Renal pelvis (tissue), 4 donors: Measurements from ENCODE around the gene R3HDM2. TPM values are rescaled to one million over a fixed set of nuclear protein-coding genes. Genes with fewer than 3 reads are reported as not detected.
A peak's percentile ranks its signal among the peaks of the same experiment; 100 is the strongest.

ENCODE experiments used
- DNase-seq: peaks from one replicate; pipeline ENCODE4 v3.0.0-alpha.2; 2013
- polyA plus RNA-seq, 3 donors: library from polyadenylated mRNA; unstranded; fragments of 120-200 nt; gene quantifications; one replicate each; pipeline ENCODE4 v1.2.1, GENCODE V29; 2013; ENCODE audit not compliant: insufficient read length in 3 of 3

R3HDM2 gene
- polyA plus RNA-seq, 3 donors: 58.3 to 97.0 (median 88.7) TPM

DNA sequence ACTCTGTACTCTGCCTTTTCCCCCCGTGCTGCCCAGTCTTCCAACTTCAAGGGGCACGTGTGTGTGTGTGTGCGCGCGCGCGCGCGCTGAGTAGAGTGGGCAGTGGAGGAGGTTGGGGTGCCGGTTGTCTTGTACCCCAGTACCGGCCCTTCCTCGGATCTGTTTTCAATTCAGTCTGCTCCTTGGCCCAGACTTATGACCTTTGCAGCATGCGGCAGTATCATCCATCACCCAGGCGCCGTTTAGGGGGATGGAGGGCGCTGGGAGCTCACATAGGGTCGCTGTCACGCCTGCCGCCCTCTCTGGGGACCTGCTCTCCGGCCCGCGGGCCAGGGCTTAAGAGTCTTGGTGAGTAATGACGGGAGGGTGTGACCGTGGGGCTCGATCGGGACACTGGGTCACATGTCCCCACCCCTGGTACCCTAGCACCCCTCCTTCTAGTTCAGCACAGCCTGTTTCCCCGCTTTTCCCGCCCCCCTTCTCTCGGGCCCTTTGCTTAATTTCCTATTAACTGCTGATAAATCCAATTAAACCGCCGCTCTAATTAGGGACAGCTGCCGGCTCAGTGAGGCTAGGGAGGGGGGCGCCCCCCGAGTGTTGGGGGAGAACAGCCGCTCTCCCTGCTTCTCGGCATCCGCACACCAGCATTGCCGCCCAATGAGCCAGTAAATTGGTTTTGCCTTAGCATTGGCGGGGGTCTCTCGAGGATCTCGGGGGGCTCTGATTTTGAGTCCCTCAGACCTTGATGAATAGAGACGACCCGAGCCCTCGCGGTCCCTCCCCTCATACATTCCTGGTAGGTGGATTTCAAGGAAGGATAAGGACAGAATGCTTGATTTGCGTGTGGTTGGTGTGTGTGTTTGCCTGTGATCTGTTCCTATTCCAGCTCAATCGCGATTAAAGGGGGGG, 189.2 kb downstream of the R3HDM2 start:
- no peak for DNase-seq

DNA sequence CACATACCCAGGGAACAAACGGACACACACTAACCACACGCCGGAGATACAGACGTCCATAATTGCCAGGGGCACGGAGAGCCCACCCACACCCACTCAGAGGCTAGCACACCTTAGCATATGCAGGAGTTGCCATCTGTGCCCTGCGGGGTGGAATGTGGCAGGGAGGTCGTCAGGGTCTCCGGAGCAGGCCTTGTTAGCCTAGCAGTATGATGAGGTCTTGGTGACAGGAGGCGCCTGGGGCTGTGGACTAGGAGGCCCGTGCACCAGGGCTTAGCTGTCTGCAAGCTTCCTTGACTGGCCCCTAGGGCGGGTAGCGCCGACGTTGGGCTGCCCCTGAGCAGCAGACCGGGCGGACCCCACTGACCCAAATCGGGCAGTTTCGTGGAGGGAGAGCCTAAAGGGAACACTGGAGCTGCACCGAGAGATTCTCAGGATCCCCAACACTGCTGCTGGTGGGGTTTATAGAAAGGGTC, 189.9 kb downstream of the R3HDM2 start:
- DNase-seq: no peak

DNA sequence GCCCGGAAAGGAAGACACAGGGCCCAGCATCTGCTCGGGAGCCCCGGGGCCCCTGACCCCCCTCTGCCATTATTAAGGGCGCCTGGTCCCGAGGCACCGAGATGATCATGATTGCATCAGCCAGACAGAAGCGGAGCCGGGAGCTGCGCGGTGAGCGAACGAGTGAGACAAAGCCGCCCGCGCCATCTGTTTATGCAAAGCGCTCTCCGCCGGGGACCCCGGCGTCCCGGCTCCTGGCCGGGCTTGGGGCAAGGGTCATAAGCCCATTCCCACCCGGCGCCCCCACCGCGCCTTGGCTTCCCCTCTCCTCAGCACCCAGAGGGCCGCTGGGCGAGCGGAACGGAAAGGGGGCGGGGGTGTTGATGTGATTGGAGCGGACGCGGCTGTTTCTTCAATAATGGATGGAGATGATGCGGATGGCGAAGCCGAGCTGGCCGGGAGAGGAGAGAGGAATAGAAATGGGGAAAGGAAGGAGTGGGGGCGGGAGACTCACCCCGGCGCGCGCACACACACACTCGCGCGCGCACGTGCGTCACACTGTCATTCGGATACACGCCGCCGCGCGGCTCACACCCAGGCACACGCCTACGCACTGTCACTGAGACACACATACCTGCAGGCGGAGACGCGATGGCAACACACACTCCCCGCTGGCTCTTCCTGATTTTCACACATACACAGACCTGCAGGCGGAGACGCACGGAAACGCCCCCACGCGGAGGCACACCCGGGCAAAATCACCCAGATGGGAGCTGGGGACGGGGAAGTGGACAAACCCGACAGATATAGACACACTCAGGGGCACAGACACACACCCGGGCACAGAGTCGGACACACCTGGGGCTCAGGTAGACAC, 190.5 kb downstream of the R3HDM2 start:
- no peak for DNase-seq

DNA sequence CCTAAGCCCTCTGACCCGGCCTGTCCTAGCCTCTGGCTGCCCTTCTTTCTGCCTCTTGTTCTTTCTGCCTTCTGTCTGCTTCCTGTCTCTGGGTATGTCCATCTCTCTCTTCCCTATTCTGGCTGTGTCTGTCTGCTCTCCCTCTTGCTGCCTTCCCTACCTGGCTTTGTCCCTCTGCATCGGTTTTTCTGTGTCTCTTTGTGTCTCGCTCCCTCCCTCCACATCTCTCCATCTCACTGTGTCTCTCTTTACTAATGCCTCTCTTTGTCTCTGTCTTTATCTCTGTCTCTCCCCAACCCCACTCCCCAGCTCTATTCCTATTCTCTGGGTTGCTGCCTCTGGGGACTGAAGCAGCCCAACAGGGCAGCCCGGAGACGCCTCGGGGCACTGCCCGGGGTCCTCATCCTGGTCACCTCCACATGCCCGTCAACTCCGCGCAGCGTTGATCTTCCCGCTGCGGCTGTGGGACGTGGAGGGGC, 191.2 kb downstream of the R3HDM2 start:
- no peak for DNase-seq

DNA sequence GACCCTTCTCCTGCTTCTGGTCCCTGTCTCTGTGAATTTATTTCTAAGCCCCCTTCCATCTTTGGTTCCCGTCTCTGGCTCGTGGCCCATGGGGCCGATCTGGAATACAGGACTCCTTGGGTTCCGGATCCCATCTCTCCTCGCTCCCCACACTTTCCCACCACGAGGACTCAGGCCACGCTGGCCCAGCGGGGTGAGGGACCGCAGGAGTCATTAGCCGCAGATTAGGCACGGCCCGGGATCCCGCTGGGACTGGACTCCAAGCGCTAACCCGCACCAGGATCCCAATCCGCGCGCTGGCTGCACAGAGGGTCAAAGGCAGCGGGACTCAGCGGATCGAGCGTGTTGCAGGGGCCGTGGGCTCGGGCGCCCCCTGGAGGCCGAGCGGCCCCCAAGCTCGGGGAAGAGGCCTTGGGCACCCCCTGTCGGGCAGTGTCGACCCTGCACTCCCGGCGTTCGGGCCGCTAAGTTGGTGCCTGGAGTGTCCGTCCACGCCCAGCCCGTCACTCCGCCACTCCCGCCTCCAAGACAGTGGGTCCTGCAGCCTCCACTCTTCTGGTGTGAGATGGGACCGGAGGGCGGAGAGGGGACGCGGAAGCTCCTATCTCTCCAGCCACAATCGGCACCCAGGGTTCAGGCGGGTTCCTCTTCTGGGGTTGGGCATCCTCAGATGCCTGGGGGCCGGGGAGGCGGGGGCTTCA, 191.8 kb downstream of the R3HDM2 start:
- DNase-seq: peak; percentile 84

DNA sequence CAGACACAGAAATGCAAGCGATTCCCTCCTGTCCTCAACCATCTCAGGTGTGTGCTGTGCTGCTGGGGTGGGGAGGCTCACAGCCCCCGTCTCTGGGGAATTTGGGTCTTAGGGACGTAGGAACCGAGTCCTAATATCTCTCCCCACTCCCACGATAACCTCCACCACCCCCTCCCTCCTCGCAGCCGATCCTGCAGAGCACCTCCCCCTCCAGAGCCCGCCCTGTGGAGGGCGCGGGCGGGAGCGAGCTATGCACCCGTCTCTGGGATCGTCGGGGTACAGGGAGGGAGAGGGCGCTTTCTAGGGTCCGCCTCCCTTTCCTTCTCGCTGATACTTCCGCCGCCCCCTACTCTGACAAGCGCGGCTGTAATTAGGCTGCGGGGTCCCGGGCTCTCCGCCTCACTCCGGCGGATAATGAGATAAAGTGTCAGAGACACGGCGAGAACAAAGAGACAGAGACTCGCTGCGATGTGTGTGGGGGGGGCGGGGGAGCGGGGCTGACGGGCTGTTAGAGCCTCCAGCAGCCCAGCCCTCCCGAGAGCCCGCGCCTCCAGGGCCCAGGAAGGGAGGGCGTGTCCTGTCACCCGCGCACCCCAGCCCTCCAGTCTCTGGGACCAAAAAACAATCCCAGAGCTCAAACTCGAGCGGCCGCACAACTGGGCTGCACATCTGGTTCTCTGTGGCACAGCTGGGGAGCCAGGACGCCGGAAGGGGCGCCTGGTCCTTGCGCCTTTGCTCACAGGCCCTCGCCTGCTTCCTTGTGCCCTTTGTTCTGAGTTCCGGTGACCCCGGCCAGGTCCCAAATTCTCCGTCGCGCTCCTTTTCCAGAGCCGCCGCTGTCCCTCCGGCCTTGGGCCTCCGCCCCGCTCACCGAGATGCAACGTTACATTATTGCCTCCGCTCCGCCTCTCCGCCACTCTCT, 192.7 kb downstream of the R3HDM2 start:
- no peak for DNase-seq

DNA sequence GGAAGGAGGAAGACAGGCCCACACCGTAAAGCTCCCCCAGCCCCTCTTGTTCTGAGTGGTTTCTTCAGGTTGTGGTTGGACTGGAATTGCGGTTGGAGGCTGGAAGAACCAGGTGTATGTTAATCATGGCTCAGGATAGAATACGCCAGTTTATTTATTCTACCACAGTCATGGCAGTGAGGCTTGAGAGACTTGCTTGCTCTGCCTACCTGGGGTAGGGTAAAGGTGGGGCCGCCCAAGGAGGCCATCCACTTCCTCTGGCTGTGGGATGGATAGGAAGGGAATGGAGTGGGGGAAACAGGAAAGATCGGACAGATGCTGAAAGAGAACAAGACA, 193.3 kb downstream of the R3HDM2 start:
- DNase-seq: no peak

DNA sequence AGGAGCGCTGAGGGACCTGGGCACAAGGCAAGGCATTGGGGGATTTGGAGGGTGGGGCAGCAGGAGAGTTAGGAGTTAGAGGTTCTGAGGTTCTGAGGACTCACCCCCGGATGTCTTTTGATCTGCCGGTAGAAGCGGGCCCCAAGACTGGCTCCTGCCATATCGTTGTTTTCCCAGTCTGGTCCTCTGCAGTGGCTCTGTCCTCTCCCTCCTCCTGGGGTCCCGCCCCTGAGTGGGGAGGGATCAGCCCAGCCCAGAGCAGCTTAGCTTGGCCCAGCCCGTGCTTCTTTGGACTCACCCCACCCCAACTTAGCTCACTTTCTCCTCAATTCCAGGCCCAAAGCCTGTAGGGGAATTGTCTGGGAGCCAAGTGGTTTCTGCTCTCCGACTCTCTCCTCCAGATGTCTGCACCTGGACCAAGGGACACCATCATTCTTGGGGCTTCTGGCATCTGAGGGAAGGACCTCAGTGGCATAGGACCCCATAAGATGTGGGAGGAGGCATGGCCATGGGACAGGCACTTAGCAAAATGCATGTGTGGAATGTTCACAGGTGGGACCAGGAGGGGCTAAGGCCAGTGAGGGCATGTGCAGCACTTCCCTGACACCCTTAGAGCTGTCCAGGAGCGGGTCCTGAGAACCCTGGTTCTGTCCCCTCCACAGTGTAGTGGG, 193.8 kb downstream of the R3HDM2 start:
- no peak for DNase-seq

DNA sequence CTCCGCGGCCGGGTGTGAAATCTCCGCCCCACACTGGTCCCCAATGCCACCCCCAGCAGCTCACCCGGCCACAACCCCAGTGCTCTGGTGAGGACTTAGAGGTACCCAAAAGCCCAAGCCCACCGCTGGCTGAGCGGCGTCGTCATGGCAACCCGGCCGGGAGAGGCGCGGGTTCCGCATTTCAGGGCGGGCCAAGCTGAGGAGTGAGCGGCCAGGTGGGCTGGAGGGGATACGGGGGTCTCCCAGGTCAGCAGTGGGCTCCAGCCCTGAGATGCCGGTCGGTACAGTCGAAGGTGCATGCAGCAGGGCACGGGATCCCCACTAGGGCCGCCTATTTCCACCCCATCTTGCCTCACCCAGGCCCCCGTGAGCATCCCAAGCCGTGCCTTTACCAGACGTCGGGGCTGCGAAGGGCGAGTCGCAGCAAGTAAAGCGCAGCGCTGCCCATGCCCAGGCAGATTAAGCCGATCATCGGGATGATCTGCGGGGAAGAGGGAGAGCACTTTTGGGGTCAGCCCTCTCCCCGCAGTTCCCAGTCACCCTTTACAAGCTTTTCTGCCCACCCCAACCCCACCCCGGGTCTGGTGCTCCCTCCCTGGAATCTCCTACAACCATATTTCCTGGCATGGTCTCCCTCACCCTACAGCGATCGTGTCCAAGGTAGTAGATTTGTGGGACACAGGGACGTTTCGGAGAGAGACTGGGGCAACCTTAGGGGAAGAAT, 194.5 kb downstream of the R3HDM2 start:
- no peak for DNase-seq

DNA sequence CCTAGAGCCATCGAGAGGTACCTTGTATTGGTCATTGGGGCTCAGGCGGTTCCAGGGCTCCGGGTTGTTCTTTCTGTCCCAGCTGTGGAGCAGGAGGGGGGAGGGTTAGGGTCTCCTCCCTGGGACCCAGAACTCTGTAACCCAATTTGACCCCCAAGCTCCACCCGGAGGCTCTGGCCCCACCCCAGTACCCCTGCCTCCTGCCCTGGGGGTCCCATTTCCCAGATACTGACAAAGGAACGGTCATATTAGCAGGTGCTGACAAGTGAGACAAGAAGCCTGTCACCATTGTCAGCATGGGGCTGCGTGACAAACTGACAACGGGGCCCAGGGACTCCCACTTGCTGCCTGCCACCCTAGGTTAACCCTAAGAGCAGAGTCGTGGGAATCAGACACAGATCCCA, 195.1 kb downstream of the R3HDM2 start:
- DNase-seq: no peak

DNA sequence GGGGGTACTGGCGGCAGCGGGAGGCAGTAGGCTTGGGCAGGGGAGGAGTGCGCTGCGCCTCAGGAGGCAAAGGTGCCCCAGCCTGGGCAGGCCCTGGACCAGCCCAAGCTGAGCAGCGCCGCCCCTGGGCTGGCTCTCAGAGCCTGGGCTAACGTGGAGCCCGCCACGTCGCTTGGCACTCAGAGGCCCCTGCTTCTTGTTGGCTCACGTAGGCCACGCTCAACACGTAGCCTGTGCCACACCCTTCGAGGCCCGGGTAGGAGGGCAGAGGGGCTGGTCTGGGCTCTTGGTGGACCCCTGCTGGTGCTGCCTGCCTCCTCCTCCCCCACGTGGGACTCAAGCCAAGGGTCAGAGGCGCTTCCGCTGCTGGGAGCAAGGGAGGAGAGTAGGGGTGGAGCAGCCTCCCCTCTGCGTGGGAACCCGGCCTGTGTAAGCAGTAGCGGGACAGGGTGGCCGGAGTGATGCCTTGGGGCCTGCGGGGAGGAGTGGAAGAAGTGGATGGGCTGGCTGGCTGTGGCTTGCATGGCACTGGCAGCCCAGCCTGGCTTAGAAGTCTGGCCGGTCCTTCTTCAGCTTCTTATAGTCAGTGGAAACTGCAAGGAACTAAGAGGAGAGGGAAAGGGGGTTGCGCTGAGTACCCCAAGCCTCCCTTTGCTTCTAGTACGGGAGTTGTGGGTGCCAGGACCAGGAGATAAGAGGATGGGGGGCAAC, 195.7 kb downstream of the R3HDM2 start:
- DNase-seq: no peak

DNA sequence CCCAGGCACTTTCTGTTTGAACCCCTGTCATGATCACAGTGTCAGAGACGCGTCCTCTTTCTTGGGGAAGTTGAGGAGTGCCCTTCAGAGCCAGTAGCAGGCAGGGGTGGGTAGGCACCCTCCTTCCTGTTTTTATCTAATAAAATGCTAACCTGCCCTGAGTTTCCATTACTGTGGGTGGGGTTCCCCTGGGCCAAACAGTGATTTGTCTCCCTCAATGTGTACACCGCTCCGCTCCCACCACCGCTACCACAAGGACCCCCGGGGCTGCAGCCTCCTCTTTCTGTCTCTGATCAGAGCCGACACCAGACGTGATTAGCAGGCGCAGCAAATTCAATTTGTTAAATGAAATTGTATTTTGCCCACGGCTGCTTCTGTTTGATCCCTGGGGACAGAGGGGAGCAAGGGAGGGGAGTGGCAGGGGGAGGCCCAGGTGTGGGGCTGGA, 196.2 kb downstream of the R3HDM2 start:
- DNase-seq: no peak

DNA sequence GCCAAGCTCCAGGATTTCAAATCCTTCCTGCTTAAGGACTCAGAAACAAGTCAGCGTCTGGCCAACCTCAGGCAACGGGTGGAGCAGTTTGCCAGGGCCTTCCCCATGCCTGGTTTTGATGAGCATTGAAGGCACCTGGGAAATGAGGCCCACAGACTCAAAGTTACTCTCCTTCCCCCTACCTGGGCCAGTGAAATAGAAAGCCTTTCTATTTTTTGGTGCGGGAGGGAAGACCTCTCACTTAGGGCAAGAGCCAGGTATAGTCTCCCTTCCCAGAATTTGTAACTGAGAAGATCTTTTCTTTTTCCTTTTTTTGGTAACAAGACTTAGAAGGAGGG, 196.6 kb downstream of the R3HDM2 start:
- no peak for DNase-seq

DNA sequence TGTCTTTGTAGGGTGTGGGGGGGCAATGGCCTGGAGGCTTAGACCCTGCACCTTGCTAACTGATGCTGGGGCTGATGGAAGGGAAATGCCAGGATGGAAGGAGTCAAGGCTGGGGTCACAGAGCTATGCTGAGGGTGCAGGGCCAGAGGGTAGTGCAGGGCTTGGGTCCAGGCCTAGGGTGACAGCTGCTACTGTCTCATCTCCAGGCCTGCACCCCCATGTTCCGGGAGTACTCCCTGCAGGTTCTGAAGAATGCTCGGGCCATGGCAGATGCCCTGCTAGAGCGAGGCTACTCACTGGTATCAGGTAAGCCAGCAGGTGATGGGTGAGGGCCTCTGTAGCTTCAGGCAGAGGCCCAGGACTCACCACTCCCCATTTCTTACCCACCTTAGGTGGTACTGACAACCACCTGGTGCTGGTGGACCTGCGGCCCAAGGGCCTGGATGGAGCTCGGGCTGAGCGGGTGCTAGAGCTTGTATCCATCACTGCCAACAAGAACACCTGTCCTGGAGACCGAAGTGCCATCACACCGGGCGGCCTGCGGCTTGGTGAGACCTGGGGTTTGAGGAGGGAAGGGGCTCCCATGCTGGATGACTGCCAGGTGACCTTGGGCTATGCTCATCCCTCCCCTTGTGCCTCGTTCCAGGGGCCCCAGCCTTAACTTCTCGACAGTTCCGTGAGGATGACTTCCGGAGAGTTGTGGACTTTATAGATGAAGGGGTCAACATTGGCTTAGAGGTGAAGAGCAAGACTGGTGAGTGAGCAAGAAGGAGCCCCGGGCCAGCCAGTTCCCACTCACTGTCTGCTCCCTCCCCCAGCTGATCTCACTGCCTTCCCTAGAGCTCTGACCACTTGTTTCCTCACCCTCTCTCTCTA, 197.2 kb downstream of the R3HDM2 start:
- DNase-seq: no peak

DNA sequence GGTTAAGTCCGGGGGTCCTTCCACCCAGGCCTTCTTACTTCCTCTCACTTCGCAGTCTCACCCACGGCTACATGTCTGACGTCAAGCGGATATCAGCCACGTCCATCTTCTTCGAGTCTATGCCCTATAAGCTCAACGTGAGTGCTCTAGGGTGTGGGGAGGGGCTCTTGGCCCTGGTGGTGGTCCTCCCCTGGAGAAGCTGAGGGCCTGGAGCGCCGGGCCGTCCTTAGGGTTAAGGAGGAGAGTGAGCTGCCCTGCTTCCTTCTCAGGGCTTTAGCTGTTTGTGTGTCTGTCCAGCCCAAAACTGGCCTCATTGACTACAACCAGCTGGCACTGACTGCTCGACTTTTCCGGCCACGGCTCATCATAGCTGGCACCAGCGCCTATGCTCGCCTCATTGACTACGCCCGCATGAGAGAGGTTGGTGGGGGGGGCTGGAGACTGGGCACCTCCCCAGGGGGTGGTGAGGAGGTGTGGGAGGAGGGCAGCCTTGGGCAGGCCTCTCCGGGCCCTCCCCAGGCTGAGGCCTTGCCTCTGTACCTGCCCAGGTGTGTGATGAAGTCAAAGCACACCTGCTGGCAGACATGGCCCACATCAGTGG, 198.6 kb downstream of the R3HDM2 start:
- no peak for DNase-seq

DNA sequence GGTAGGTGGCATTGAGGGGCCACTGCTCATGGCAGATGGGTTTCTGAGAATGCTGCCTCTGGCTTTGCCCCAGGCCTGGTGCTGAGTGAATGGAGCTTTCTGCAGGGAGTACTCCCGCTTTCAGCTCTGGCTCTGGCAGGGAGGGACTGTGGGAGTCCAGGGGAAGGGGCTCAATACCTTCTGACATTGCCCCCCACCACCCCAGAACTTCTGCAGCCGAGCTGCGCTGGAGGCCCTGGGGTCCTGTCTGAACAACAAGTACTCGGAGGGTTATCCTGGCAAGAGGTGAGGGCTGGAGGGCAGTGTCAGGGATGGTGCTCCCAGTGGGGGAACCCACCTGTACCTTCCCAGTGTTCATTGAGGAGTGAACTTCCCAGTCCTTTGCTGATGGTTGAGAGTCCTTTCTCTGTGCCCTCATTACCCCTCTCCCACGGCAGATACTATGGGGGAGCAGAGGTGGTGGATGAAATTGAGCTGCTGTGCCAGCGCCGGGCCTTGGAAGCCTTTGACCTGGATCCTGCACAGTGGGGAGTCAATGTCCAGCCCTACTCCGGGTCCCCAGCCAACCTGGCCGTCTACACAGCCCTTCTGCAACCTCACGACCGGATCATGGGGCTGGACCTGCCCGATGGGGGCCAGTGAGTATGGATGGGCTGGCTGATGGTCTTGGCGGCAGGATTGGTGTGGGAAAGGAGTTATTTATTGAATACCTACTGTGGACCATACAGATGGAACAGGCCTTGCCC, 199.4 kb downstream of the R3HDM2 start:
- DNase-seq: no peak
